Lower lobe of right lung (tissue), 2 donors: Measurements from ENCODE around the gene ATG2A. TPM values are rescaled to one million over a fixed set of nuclear protein-coding genes. Genes with fewer than 3 reads are reported as not detected.
A peak's percentile ranks its signal among the peaks of the same experiment; 100 is the strongest.

ENCODE experiments used
- ATAC-seq, 2 donors: fragments of 200-7000 bp; cut with Tn5 transposase; one replicate each; pipeline ENCODE4 v1.9.1; 2020 to 2022; ENCODE audit warnings: mild to moderate bottlenecking in 2 of 2, moderate library complexity in 2 of 2
- DNase-seq: peaks from one replicate; pipeline ENCODE4 v3.0.0-alpha.2; 2020
- H3K27ac ChIP-seq: fragments of 200-600 bp; one replicate; pipeline ENCODE4 v1.8.0; 2022
- H3K27me3 ChIP-seq: fragments of 200-600 bp; one replicate; pipeline ENCODE4 v1.8.0; 2022; ENCODE audit warnings: low read depth
- H3K36me3 ChIP-seq: fragments of 200-600 bp; one replicate; pipeline ENCODE4 v1.8.0; 2022; ENCODE audit warnings: mild to moderate bottlenecking
- H3K4me1 ChIP-seq: fragments of 200-600 bp; one replicate; pipeline ENCODE4 v1.8.0; 2022
- H3K4me3 ChIP-seq: fragments of 200-600 bp; one replicate; pipeline ENCODE4 v1.8.0; 2022; ENCODE audit warnings: mild to moderate bottlenecking
- H3K9me3 ChIP-seq: fragments of 200-600 bp; one replicate; pipeline ENCODE4 v1.8.0; 2022
- intact Hi-C: fragments of 100-400 bp; cut with DNase I; formaldehyde crosslinking; loops from one replicate; pipeline ENCODE4 v1.11.0; 2022
- total RNA-seq: library from RNA; stranded (reverse); fragmentation: NEBNext Ultra II Directional; extraction: Animal tissue kit (Norgen Biotek cat#: 25700); gene quantifications from one replicate; pipeline ENCODE4 v1.2.1, GENCODE V29; 2021
- TF ChIP-seq, protein P1 (sequence below): fragments of 200-600 bp; IDR thresholded peaks from one replicate; pipeline ENCODE4 v1.8.0; 2022; ENCODE audit warnings: antibody characterized with exemption, mild to moderate bottlenecking
- donor health status: DM: no; HTN: yes; CAD: no; lungs with severe emphysema.

The ATG2A gene
- total RNA-seq, 1 donor from 2014 or later = 21.7 TPM

GRCh38 chr11:64876229-64876750 is 40.7 kb downstream of the ATG2A start:
- Histone ChIP-seq H3K27ac (peak overlapping the region; percentile 91), H3K4me3 (peak overlapping the region; percentile 97), H3K27me3 (no peaks in the 10 kb centered on the region), H3K4me1 (peaks cover 86% of the 10 kb centered on the region), H3K9me3 (no peaks in the 10 kb centered on the region), H3K36me3 (peaks cover 32% of the 10 kb centered on the region)
- TF ChIP-seq, protein P1, sequence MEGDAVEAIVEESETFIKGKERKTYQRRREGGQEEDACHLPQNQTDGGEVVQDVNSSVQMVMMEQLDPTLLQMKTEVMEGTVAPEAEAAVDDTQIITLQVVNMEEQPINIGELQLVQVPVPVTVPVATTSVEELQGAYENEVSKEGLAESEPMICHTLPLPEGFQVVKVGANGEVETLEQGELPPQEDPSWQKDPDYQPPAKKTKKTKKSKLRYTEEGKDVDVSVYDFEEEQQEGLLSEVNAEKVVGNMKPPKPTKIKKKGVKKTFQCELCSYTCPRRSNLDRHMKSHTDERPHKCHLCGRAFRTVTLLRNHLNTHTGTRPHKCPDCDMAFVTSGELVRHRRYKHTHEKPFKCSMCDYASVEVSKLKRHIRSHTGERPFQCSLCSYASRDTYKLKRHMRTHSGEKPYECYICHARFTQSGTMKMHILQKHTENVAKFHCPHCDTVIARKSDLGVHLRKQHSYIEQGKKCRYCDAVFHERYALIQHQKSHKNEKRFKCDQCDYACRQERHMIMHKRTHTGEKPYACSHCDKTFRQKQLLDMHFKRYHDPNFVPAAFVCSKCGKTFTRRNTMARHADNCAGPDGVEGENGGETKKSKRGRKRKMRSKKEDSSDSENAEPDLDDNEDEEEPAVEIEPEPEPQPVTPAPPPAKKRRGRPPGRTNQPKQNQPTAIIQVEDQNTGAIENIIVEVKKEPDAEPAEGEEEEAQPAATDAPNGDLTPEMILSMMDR = no peak
- DNase-seq (no peak), ATAC-seq (no peak)
- intact Hi-C loops = no loop called here

- H3K4me3 ChIP-seq = peak overlapping the region; percentile 97
- peaks cover 87% of the 10 kb centered on the region for H3K4me1 ChIP-seq
Observed at GRCh38 chr11:64875369-64876228, 41.4 kb downstream of the ATG2A start.

DNA sequence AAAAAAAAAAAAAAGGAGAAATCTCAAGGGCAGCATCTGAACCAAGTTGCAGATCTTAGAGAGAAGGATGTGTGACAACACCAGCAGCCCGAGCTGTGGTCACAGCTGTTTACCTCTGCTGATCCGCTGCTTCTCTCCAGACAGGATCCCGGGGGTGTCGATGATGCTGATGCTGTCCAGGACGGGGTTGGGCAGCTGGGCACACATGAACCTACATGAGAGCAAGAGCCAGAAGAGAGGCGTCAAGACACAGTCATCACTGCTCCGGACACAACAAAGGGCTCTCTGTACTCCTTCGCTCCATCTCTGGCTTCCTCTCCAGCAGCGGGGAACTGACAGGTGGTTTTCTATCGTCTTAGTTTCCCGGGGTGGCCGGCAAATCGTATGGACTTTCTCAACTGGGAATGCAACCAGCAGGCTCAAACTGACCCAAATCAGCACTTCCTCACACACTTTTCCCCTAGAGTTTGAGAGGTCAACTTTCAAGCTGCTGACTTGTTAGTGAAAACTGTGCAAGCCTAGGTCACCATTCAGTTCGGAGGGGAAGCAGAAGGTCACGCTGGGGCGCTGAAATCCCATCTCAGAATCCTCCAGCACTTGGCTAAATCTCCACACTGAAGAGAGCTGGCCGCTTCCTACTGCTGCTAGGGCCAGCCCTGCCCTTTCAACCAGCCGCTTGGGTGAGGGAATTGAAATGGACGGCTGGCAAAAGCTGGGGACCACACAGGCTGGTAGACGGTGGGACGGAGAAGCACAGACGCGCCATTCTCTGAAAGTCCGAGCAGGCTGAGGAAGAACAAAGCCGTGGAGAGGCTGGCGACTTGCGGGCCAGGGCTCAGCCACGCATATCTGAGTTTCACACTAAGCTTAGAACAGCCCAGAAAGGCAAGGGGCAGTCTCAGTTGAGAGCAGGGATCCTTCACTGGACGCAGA is 42.4 kb downstream of the ATG2A start:
- Histone ChIP-seq H3K9me3 (no peaks in the 10 kb centered on the region), H3K4me3 (peak overlapping the region; percentile 97), H3K27me3 (no peaks in the 10 kb centered on the region), H3K4me1 (peaks cover 87% of the 10 kb centered on the region), H3K27ac (peak overlapping the region; percentile 91), H3K36me3 (peaks cover 37% of the 10 kb centered on the region)
- intact Hi-C loops = no loop called here
- ATAC-seq (no peak), DNase-seq (no peak)
- TF ChIP-seq, protein P1 = no peak

More at GRCh38 chr11:64875369-64876228, 41.4 kb downstream of the ATG2A start:
- peak overlapping the region; percentile 91 for H3K27ac ChIP-seq
- H3K36me3 ChIP-seq = peaks cover 37% of the 10 kb centered on the region
- no peak for ATAC-seq
- TF ChIP-seq, protein P1 = no peak
- no peak for DNase-seq
- no peaks in the 10 kb centered on the region for H3K9me3 ChIP-seq
- H3K27me3 ChIP-seq = no peaks in the 10 kb centered on the region
- intact Hi-C loops = no loop called here

- ATAC-seq (no peak), DNase-seq (no peak)
- intact Hi-C loops = no loop called here
- TF ChIP-seq, protein P1 = no peak
- H3K4me1 ChIP-seq = peaks cover 95% of the 10 kb centered on the region
- no peak overlapping the region for H3K4me3 ChIP-seq
- H3K9me3 ChIP-seq = no peaks in the 10 kb centered on the region
- H3K27me3 ChIP-seq = no peaks in the 10 kb centered on the region
- H3K36me3 ChIP-seq = peaks cover 42% of the 10 kb centered on the region
- H3K27ac ChIP-seq = no peak overlapping the region
Observed at GRCh38 chr11:64872790-64873488, 44.1 kb downstream of the ATG2A start.

DNA sequence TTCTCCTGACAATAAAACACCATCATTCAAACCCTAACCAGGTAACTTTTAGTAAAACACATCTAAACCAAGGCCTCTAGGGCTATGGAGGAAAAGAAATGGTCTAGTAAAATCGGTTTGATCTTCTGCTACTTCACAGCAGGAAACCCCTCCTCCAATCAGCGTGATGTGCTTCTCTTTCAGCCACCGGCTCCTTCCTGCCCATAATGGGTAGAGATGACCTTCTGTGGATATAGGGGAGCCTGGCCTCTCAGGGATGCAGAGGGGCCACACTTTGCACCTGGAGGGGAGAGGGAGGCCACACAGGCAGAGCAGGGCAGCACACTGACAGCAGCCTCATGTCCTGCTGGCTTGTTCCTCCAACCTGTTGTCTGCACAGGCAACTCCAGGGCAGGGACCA is 45.5 kb downstream of the ATG2A start:
- peak overlapping the region; percentile 63 for H3K27ac ChIP-seq
- peak overlapping the region; percentile 28 for H3K4me3 ChIP-seq
- H3K4me1 ChIP-seq = peaks cover 94% of the 10 kb centered on the region
- no peak for ATAC-seq
- H3K36me3 ChIP-seq = peaks cover 47% of the 10 kb centered on the region
- TF ChIP-seq, protein P1 = no peak
- no peaks in the 10 kb centered on the region for H3K9me3 ChIP-seq
- no peak for DNase-seq
- no peaks in the 10 kb centered on the region for H3K27me3 ChIP-seq
- intact Hi-C loops = no loop called here
